Activated T-cell treated with anti-CD3 and anti-CD28 coated beads, Interleukin-2, amount 50 U/mL, for 72 hours (primary cell): ENCODE data around the gene CYP19A1. TPM values are rescaled to one million over a fixed set of nuclear protein-coding genes. Genes with fewer than 3 reads are reported as not detected.
"Not testable (repeated sequence)": the region's sequence is repeated elsewhere in the genome, so short reads cannot be mapped to it uniquely, and the experiment has no call there.

Experiments
- ATAC-seq, 2 donors: fragments of 150-1000 bp; cut with Tn5 transposase; replicated peaks in 1 of 2; 2 replicates each; pipeline ENCODE4 v1.10.0; 2021; ENCODE audit warnings: moderate library complexity in 2 of 2, mild to moderate bottlenecking in 1 of 2
- DNase-seq, 2 donors: peaks; one replicate each; pipeline ENCODE4 v3.0.0; 2021 to 2022; ENCODE audit warnings: mixed read lengths in 1 of 2
- H3K27ac Mint-ChIP-seq: one replicate; pipeline ENCODE4 v1.8.0; 2022; ENCODE audit warnings: mild to moderate bottlenecking, moderate library complexity, mixed read lengths
- H3K27me3 Mint-ChIP-seq: one replicate; pipeline ENCODE4 v1.8.0; 2022; ENCODE audit warnings: low read depth, mixed read lengths
- H3K36me3 Mint-ChIP-seq, 2 donors: one replicate each; pipeline ENCODE4 v1.8.0; 2022; ENCODE audit warnings: mixed read lengths in 2 of 2, mild to moderate bottlenecking in 1 of 2; ENCODE audit not compliant: insufficient read depth in 2 of 2
- H3K4me1 Mint-ChIP-seq: one replicate; pipeline ENCODE4 v1.8.0; 2022; ENCODE audit warnings: low read depth, mixed read lengths
- H3K4me3 Mint-ChIP-seq, 2 donors: one replicate each; pipeline ENCODE4 v1.8.0; 2022; ENCODE audit warnings: mild to moderate bottlenecking in 2 of 2, mixed read lengths in 2 of 2, moderate library complexity in 2 of 2
- H3K9me3 Mint-ChIP-seq, 2 donors: one replicate each; pipeline ENCODE4 v1.8.0; 2022; ENCODE audit warnings: mixed read lengths in 2 of 2
- total RNA-seq, 2 donors: library from RNA; stranded (reverse); gene quantifications; one replicate each; pipeline ENCODE4 v1.2.3, GENCODE V29; 2022

Gene CYP19A1
- total RNA-seq, 2 donors from 2014 or later, result not detected

GRCh38 chr15:51267703-51268083 lies 70.7 kb downstream of the CYP19A1 start:
- Mint-ChIP-seq H3K4me1 (peaks cover 5% of the 10 kb centered on the region), H3K9me3 (no peaks in the 10 kb centered on the region), H3K27ac (no peak overlapping the region), H3K4me3 (peak overlapping the region in 1 of 2 donors; percentile 27), H3K36me3 (no peaks in the 10 kb centered on the region), H3K27me3 (peaks cover 33% of the 10 kb centered on the region)
- ATAC-seq (no peak), DNase-seq (no peak)

GRCh38 chr15:51267051-51267702 lies 71.2 kb downstream of the CYP19A1 start:
- Mint-ChIP-seq H3K27ac (no peak overlapping the region), H3K4me1 (peaks cover 5% of the 10 kb centered on the region), H3K4me3 (peak overlapping the region in 1 of 2 donors; percentile 40), H3K9me3 (no peaks in the 10 kb centered on the region), H3K27me3 (peaks cover 33% of the 10 kb centered on the region), H3K36me3 (no peaks in the 10 kb centered on the region)
- ATAC-seq (no peak), DNase-seq (no peak)

GRCh38 chr15:51266656-51267050 lies 71.7 kb downstream of the CYP19A1 start:
- H3K4me3 Mint-ChIP-seq, result peak overlapping the region in 1 of 2 donors; percentile 40
- H3K27me3 Mint-ChIP-seq, result peaks cover 33% of the 10 kb centered on the region
- H3K4me1 Mint-ChIP-seq, result peaks cover 5% of the 10 kb centered on the region
- no peaks in the 10 kb centered on the region for H3K9me3 Mint-ChIP-seq
- DNase-seq (no peak), ATAC-seq (no peak)
- H3K36me3 Mint-ChIP-seq, result no peaks in the 10 kb centered on the region
- no peak overlapping the region for H3K27ac Mint-ChIP-seq

- peaks cover 2 to 4% of the 10 kb centered on the region in 2 donors for H3K9me3 Mint-ChIP-seq
- H3K27me3 Mint-ChIP-seq, result peaks cover 48% of the 10 kb centered on the region
- H3K27ac Mint-ChIP-seq, result no peak overlapping the region
- no peak for DNase-seq
- H3K36me3 Mint-ChIP-seq, result no peaks in the 10 kb centered on the region
- peaks cover 5% of the 10 kb centered on the region for H3K4me1 Mint-ChIP-seq
- H3K4me3 Mint-ChIP-seq, result no peak overlapping the region
- ATAC-seq, result no peak
Observed at GRCh38 chr15:51265037-51265555, 73.3 kb downstream of the CYP19A1 start.

GRCh38 chr15:51263726-51264125 lies 74.7 kb downstream of the CYP19A1 start:
- DNase-seq, result no peak
- Mint-ChIP-seq H3K4me3 (no peak overlapping the region), H3K27ac (no peak overlapping the region), H3K4me1 (peaks cover 5% of the 10 kb centered on the region), H3K27me3 (peaks cover 44% of the 10 kb centered on the region), H3K36me3 (no peaks in the 10 kb centered on the region), H3K9me3 (peaks cover 2 to 4% of the 10 kb centered on the region in 2 donors)
- ATAC-seq, result no peak

GRCh38 chr15:51263116-51263515 lies 75.3 kb downstream of the CYP19A1 start:
- DNase-seq, result no peak
- ATAC-seq, result no peak
- H3K4me3 Mint-ChIP-seq, result no peak overlapping the region
- peaks cover 2 to 4% of the 10 kb centered on the region in 2 donors for H3K9me3 Mint-ChIP-seq
- H3K27me3 Mint-ChIP-seq, result peaks cover 44% of the 10 kb centered on the region
- no peak overlapping the region for H3K27ac Mint-ChIP-seq
- no peaks in the 10 kb centered on the region for H3K36me3 Mint-ChIP-seq
- H3K4me1 Mint-ChIP-seq, result peaks cover 2% of the 10 kb centered on the region

GRCh38 chr15:51262463-51262862 lies 75.9 kb downstream of the CYP19A1 start:
- peaks cover 2 to 4% of the 10 kb centered on the region in 2 donors for H3K9me3 Mint-ChIP-seq
- no peaks in the 10 kb centered on the region for H3K36me3 Mint-ChIP-seq
- H3K27me3 Mint-ChIP-seq, result peaks cover 40% of the 10 kb centered on the region
- H3K27ac Mint-ChIP-seq, result no peak overlapping the region
- no peaks in the 10 kb centered on the region for H3K4me1 Mint-ChIP-seq
- no peak overlapping the region for H3K4me3 Mint-ChIP-seq
- DNase-seq (no peak), ATAC-seq (no peak)

- not testable (repeated sequence) for ATAC-seq, DNase-seq, H3K27ac Mint-ChIP-seq, H3K9me3 Mint-ChIP-seq, H3K36me3 Mint-ChIP-seq, H3K4me1 Mint-ChIP-seq, H3K4me3 Mint-ChIP-seq
- H3K27me3 Mint-ChIP-seq, result peaks cover 32% of the 10 kb centered on the region
Observed at GRCh38 chr15:51261113-51261512, 77.3 kb downstream of the CYP19A1 start.

GRCh38 chr15:51260202-51260601 lies 78.2 kb downstream of the CYP19A1 start:
- H3K36me3 Mint-ChIP-seq, result no peaks in the 10 kb centered on the region
- H3K27ac Mint-ChIP-seq, result no peak overlapping the region
- no peak overlapping the region for H3K4me3 Mint-ChIP-seq
- H3K9me3 Mint-ChIP-seq, result peaks cover 2 to 4% of the 10 kb centered on the region in 2 donors
- ATAC-seq, result no peak
- no peak for DNase-seq
- H3K27me3 Mint-ChIP-seq, result peaks cover 32% of the 10 kb centered on the region
- no peaks in the 10 kb centered on the region for H3K4me1 Mint-ChIP-seq

- Mint-ChIP-seq H3K36me3 (no peaks in the 10 kb centered on the region), H3K9me3 (no peaks in the 10 kb centered on the region), H3K4me3 (no peak overlapping the region), H3K27me3 (peaks cover 40% of the 10 kb centered on the region), H3K27ac (no peak overlapping the region), H3K4me1 (no peaks in the 10 kb centered on the region)
- no peak for DNase-seq
- ATAC-seq, result no peak
Observed at GRCh38 chr15:51255533-51255932, 82.9 kb downstream of the CYP19A1 start.

- H3K36me3 Mint-ChIP-seq, result peaks cover 0 to 1% of the 10 kb centered on the region in 2 donors
- H3K27me3 Mint-ChIP-seq, result peaks cover 34% of the 10 kb centered on the region
- no peak for DNase-seq
- ATAC-seq, result no peak
- no peak overlapping the region for H3K4me3 Mint-ChIP-seq
- H3K27ac Mint-ChIP-seq, result no peak overlapping the region
- H3K4me1 Mint-ChIP-seq, result no peaks in the 10 kb centered on the region
- H3K9me3 Mint-ChIP-seq, result no peaks in the 10 kb centered on the region
Observed at GRCh38 chr15:51253366-51253765, 85.0 kb downstream of the CYP19A1 start.

- Mint-ChIP-seq H3K9me3 (peaks cover 0 to 3% of the 10 kb centered on the region in 2 donors), H3K4me3 (no peak overlapping the region), H3K27me3 (peaks cover 36% of the 10 kb centered on the region), H3K27ac (no peak overlapping the region), H3K4me1 (no peaks in the 10 kb centered on the region), H3K36me3 (peaks cover 0 to 1% of the 10 kb centered on the region in 2 donors)
- no peak for ATAC-seq
- DNase-seq, result no peak
Observed at GRCh38 chr15:51252671-51253070, 85.7 kb downstream of the CYP19A1 start.

GRCh38 chr15:51251556-51251955 lies 86.8 kb downstream of the CYP19A1 start:
- Mint-ChIP-seq H3K36me3 (peaks cover 0 to 1% of the 10 kb centered on the region in 2 donors), H3K4me1 (no peaks in the 10 kb centered on the region), H3K9me3 (peaks cover 0 to 4% of the 10 kb centered on the region in 2 donors), H3K27me3 (peaks cover 48% of the 10 kb centered on the region), H3K4me3 (no peak overlapping the region), H3K27ac (no peak overlapping the region)
- ATAC-seq (no peak), DNase-seq (no peak)
